OCI-LY1 (cell line): Measurements from ENCODE around the gene C2CD2L.

ENCODE experiments used
- H2AFZ ChIP-seq: fragments of 200-600 bp; sonication (generic), shearing (Covaris generic); 2 replicates; pipeline ENCODE4 v1.6.0; 2014; ENCODE audit warnings: antibody characterized with exemption, mild to moderate bottlenecking, low read length
- H3F3A ChIP-seq: fragments of 200-600 bp; sonication (generic), shearing (Covaris generic); 2 replicates; pipeline ENCODE4 v1.6.0; 2014; ENCODE audit warnings: mild to moderate bottlenecking, antibody characterized with exemption, low read length, moderate library complexity; ENCODE audit not compliant: insufficient read depth
- H3K27ac ChIP-seq: fragments of 200-600 bp; sonication (generic); 2 replicates; pipeline ENCODE4 v1.5.1; 2014; ENCODE audit warnings: low read length, mixed run types, mild to moderate bottlenecking, low read depth; ENCODE audit not compliant: poor library complexity, severe bottlenecking
- H3K27me3 ChIP-seq: fragments of 200-600 bp; sonication (generic); 2 replicates; pipeline ENCODE4 v1.6.0; 2014; ENCODE audit warnings: antibody characterized with exemption, mild to moderate bottlenecking, low read length, moderate library complexity; ENCODE audit not compliant: insufficient read depth
- H3K36me3 ChIP-seq: fragments of 200-600 bp; sonication (generic); 2 replicates; pipeline ENCODE4 v1.6.1; 2014; ENCODE audit warnings: mild to moderate bottlenecking, antibody characterized with exemption, low read length, moderate library complexity, mixed read lengths; ENCODE audit not compliant: insufficient read depth
- H3K4me1 ChIP-seq: fragments of 200-600 bp; sonication (generic); 2 replicates; pipeline ENCODE4 v1.5.1; 2014; ENCODE audit warnings: mild to moderate bottlenecking, low read length, moderate library complexity; ENCODE audit not compliant: insufficient read depth, severe bottlenecking
- H3K4me2 ChIP-seq: fragments of 200-600 bp; sonication (generic), shearing (Covaris generic); 2 replicates; pipeline ENCODE4 v1.6.1; 2014; ENCODE audit warnings: low read length
- H3K4me3 ChIP-seq: fragments of 200-600 bp; sonication (generic); 2 replicates; pipeline ENCODE4 v1.5.1; 2014; ENCODE audit warnings: low read length, low read depth, mild to moderate bottlenecking, mixed read lengths; ENCODE audit not compliant: poor library complexity, severe bottlenecking
- H3K79me2 ChIP-seq: fragments of 200-600 bp; shearing (Covaris generic); 2 replicates; pipeline ENCODE4 v1.6.1; 2016; ENCODE audit warnings: mixed run types, low read length, mixed read lengths; ENCODE audit not compliant: insufficient read depth
- H3K9ac ChIP-seq: fragments of 200-600 bp; sonication (generic), shearing (Covaris generic); 2 replicates; pipeline ENCODE4 v1.6.1; 2014; ENCODE audit warnings: mild to moderate bottlenecking, low read length, mixed read lengths
- H3K9me2 ChIP-seq: fragments of 200-600 bp; sonication (generic), shearing (Covaris generic); 2 replicates; pipeline ENCODE4 v1.6.1; 2014; ENCODE audit warnings: low read depth, mild to moderate bottlenecking, low read length, mixed read lengths
- H3K9me3 ChIP-seq: fragments of 200-600 bp; shearing (Covaris generic); 2 replicates; pipeline ENCODE4 v1.6.1; 2014; ENCODE audit warnings: low read length, mixed read lengths
- H4K20me1 ChIP-seq: fragments of 200-600 bp; sonication (generic), shearing (Covaris generic); 2 replicates; pipeline ENCODE4 v1.6.0; 2016; ENCODE audit warnings: mild to moderate bottlenecking, low read length; ENCODE audit not compliant: insufficient read depth
- CTCF ChIP-seq: fragments of 200-600 bp; sonication (generic), shearing (Covaris generic); IDR thresholded peaks from 2 replicates; pipeline ENCODE4 v1.5.1; 2017; ENCODE audit warnings: mild to moderate bottlenecking, antibody characterized with exemption, low read length, moderate library complexity, mixed read lengths
- EZH2 ChIP-seq: fragments of 200-600 bp; sonication (generic), shearing (Covaris generic); IDR thresholded peaks from 2 replicates; pipeline ENCODE4 v1.8.0; 2017; ENCODE audit warnings: borderline replicate concordance, mixed run types, mild to moderate bottlenecking, antibody characterized with exemption, low read length, moderate library complexity, mixed read lengths

The C2CD2L gene

GRCh38 chr11:119091178-119091577 lies 16.0 kb upstream of the C2CD2L start:
- no peaks in the 10 kb centered on the region for H4K20me1 ChIP-seq
- peaks cover 36% of the 10 kb centered on the region for H3K4me1 ChIP-seq
- H3K27me3 ChIP-seq, result no peaks in the 10 kb centered on the region
- H3K9me3 ChIP-seq, result no peaks in the 10 kb centered on the region
- no peaks in the 10 kb centered on the region for H3K9me2 ChIP-seq
- peak overlapping the region; percentile 60 for H3K27ac ChIP-seq
- H2AFZ ChIP-seq, result no peak overlapping the region
- H3K9ac ChIP-seq, result no peak overlapping the region; the same call in 1 of the 2 replicates
- peaks cover 18% of the 10 kb centered on the region for H3K79me2 ChIP-seq
- TF ChIP-seq CTCF, result no peak
- no peak for TF ChIP-seq EZH2
- peaks cover 3% of the 10 kb centered on the region for H3F3A ChIP-seq
- peaks cover 48% of the 10 kb centered on the region for H3K36me3 ChIP-seq
- no peak overlapping the region for H3K4me2 ChIP-seq
- no peak overlapping the region for H3K4me3 ChIP-seq

- H3K36me3 ChIP-seq, result peaks cover 58% of the 10 kb centered on the region
Measured at GRCh38 chr11:119091966-119092879, 14.9 kb upstream of the C2CD2L start.

More at GRCh38 chr11:119091966-119092879, 14.9 kb upstream of the C2CD2L start:
- peak overlapping the region; percentile 97 for H3K4me2 ChIP-seq
- H3K4me3 ChIP-seq, result peak overlapping the region; percentile 100
- H3F3A ChIP-seq, result peaks cover 3% of the 10 kb centered on the region
- H3K79me2 ChIP-seq, result peaks cover 18% of the 10 kb centered on the region
- H4K20me1 ChIP-seq, result no peaks in the 10 kb centered on the region
- no peak overlapping the region for H2AFZ ChIP-seq
- H3K27ac ChIP-seq, result peak overlapping the region; percentile 86
- no peaks in the 10 kb centered on the region for H3K9me3 ChIP-seq
- H3K27me3 ChIP-seq, result no peaks in the 10 kb centered on the region
- H3K9me2 ChIP-seq, result no peaks in the 10 kb centered on the region
- peaks cover 29% of the 10 kb centered on the region for H3K4me1 ChIP-seq
- peak overlapping the region; percentile 100; the same call in 1 of the 2 replicates for H3K9ac ChIP-seq
- TF ChIP-seq CTCF, result no peak
- TF ChIP-seq EZH2, result no peak
